Measurements from ENCODE around the gene MORF4L2.

The MORF4L2 gene

DNA sequence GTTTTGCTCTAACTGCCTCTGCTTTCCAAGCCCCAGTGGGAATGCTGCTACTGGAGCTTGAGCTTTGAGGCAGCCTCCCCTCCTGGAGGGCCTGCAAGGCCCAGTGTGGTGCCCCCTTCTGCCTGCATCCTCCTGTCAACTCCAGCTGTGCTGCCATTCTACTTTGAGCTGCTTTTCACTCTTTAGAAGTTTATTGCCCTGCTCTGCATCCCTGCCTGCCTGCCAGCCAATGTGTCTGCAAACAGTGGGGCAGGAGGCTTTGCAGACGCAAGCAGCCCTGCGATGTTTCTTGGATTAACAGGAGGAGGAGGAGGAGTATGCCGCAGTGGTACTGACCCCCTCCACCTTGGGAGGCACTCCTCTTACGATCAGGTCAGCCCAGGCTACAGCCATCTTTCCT, 40.6 kb upstream of the MORF4L2 start:
- no peak for DNase-seq (ENCODE audit: low read depth)
- no peak overlapping the region for H3K4me3 ChIP-seq (replicated peaks; ENCODE audit: low read depth, low read length)
- TF ChIP-seq, protein P1, sequence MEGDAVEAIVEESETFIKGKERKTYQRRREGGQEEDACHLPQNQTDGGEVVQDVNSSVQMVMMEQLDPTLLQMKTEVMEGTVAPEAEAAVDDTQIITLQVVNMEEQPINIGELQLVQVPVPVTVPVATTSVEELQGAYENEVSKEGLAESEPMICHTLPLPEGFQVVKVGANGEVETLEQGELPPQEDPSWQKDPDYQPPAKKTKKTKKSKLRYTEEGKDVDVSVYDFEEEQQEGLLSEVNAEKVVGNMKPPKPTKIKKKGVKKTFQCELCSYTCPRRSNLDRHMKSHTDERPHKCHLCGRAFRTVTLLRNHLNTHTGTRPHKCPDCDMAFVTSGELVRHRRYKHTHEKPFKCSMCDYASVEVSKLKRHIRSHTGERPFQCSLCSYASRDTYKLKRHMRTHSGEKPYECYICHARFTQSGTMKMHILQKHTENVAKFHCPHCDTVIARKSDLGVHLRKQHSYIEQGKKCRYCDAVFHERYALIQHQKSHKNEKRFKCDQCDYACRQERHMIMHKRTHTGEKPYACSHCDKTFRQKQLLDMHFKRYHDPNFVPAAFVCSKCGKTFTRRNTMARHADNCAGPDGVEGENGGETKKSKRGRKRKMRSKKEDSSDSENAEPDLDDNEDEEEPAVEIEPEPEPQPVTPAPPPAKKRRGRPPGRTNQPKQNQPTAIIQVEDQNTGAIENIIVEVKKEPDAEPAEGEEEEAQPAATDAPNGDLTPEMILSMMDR (IDR thresholded peaks at IDR 0.05; ENCODE audit: low read length, missing control alignments), result no peak

DNA sequence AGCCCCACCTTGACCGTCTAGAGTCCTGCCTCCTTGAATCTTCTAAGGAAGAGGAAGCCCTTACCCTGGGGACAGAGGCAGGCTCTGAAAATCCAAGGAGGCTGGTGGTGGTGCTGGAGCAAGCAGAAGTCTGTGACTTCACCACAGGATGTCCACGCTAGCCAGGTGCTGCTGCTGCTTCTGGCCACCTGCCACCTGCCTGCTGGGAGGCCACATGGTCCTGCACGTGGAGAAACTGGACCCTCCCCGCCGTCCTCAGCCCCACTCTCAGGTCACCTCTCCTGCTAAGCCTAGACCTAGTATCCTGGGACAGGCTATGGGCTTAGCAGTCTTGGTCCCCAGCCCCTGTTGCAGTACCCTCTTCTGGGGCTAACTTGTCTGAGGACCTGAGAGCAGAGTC, 40.0 kb upstream of the MORF4L2 start:
- TF ChIP-seq, protein P1 (IDR thresholded peaks at IDR 0.05; ENCODE audit: low read length, missing control alignments), result no peak
- H3K4me3 ChIP-seq (replicated peaks; ENCODE audit: low read depth, low read length), result no peak overlapping the region
- no peak for DNase-seq (ENCODE audit: low read depth)

- H3K4me3 ChIP-seq (replicated peaks; ENCODE audit: low read depth, low read length), result no peak overlapping the region
- peak; percentile 77 for DNase-seq (ENCODE audit: low read depth)
- TF ChIP-seq, protein P1 (IDR thresholded peaks at IDR 0.05; ENCODE audit: low read length, missing control alignments), result no peak
Measured at GRCh38 chrX:103722505-103722904, 36.0 kb upstream of the MORF4L2 start.

- TF ChIP-seq, protein P1 (IDR thresholded peaks at IDR 0.05; ENCODE audit: low read length, missing control alignments), result no peak
- no peak for DNase-seq (ENCODE audit: low read depth)
- no peak overlapping the region for H3K4me3 ChIP-seq (replicated peaks; ENCODE audit: low read depth, low read length)
Measured at GRCh38 chrX:103718120-103718519, 31.6 kb upstream of the MORF4L2 start.

- no peak overlapping the region for H3K4me3 ChIP-seq (replicated peaks; ENCODE audit: low read depth, low read length)
- TF ChIP-seq, protein P1 (IDR thresholded peaks at IDR 0.05; ENCODE audit: low read length, missing control alignments), result no peak
- peak; percentile 97 for DNase-seq (ENCODE audit: low read depth)
Measured at GRCh38 chrX:103716962-103717361, 30.5 kb upstream of the MORF4L2 start.

DNA sequence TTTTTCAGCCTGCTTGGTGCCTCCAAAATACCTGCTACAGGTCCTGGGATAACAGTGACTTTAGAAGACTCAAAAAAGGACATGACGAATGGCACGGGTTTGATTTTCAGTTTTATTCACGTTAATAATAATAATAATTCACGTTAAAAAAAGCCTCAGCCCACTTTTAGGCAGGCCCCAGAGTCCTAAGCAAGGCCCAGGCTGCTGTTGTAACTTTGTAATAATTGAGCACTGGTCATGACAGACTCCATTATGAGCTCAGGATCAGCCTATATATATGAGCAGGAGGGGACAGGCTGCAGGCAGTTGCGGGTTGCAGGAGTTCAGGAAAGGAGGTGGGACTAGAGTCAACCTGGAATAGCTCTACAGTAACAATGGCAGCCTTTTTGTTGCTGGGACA, 24.1 kb upstream of the MORF4L2 start, which contains the start of gene TMEM31:
Gene TMEM31, plus strand, starts transcription at position 301 of the 400 bp plus-strand sequence. CDS start 1,350 bp downstream, outside the sequence.
- DNase-seq (ENCODE audit: low read depth), result no peak
- H3K4me3 ChIP-seq (replicated peaks; ENCODE audit: low read depth, low read length), result no peak within 1 kb of the TSS
- TF ChIP-seq, protein P1 (IDR thresholded peaks at IDR 0.05; ENCODE audit: low read length, missing control alignments), result no peak

DNA sequence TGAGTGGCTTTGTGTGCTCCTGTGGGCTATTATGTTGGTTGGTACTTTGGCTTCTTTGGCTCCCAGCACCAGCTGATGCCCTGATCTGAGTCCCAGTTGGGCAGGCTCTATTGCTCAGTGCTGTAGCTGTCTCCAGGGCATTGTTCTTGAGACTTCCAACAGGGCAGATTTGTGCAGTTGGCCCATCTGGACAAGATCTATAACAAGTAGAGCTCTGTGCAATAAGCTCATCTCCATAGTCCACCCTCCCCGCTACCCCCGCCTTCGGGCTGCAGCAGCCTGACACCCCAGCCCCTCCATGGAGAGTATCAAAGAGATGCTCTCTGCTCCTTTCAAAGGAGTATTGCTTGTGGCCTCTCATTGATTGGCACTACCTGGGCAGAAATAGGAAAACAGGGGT, 18.4 kb upstream of the MORF4L2 start:
- no peak overlapping the region for H3K4me3 ChIP-seq (replicated peaks; ENCODE audit: low read depth, low read length)
- TF ChIP-seq, protein P1 (IDR thresholded peaks at IDR 0.05; ENCODE audit: low read length, missing control alignments), result no peak
- no peak for DNase-seq (ENCODE audit: low read depth)
